ENCODE results near the gene TTC8.

The TTC8 gene

DNA sequence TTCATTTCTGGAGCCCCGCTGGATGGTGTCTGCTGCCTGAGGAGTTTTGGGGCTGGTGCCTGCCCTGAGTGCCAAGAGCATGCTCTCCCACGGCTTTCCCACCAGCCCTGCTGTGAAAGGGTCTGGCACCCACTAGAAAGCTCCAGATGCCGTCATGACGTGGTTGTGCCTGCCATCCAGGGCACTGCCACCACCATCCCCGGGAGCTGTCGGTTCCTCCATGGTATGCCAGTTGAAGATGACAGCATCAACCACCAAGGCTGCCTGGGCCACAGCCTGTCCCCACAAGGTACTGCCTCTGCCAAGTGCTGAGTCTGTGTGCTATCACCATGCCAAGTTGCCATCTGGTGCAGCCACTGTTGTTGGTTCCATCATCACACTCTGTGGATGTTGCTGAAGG is 85.9 kb downstream of the TTC8 start:
- no peak overlapping the region for H3K27ac ChIP-seq (ENCODE audit: poor library complexity, severe bottlenecking)
- ATAC-seq (ENCODE audit: low read depth) (no peak), DNase-seq (ENCODE audit: low spot score) (no peak)
- TF ChIP-seq, protein P1, sequence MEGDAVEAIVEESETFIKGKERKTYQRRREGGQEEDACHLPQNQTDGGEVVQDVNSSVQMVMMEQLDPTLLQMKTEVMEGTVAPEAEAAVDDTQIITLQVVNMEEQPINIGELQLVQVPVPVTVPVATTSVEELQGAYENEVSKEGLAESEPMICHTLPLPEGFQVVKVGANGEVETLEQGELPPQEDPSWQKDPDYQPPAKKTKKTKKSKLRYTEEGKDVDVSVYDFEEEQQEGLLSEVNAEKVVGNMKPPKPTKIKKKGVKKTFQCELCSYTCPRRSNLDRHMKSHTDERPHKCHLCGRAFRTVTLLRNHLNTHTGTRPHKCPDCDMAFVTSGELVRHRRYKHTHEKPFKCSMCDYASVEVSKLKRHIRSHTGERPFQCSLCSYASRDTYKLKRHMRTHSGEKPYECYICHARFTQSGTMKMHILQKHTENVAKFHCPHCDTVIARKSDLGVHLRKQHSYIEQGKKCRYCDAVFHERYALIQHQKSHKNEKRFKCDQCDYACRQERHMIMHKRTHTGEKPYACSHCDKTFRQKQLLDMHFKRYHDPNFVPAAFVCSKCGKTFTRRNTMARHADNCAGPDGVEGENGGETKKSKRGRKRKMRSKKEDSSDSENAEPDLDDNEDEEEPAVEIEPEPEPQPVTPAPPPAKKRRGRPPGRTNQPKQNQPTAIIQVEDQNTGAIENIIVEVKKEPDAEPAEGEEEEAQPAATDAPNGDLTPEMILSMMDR (IDR thresholded peaks at IDR 0.05; ENCODE audit: poor library complexity, severe bottlenecking): no peak
- no peaks in the 10 kb centered on the region for H3K9me3 ChIP-seq (ENCODE audit: severe bottlenecking)
- no peaks in the 10 kb centered on the region for H3K36me3 ChIP-seq (ENCODE audit: low read depth)
- no peaks in the 10 kb centered on the region for H3K4me1 ChIP-seq (ENCODE audit: insufficient read depth, poor library complexity, severe bottlenecking)
- no peaks in the 10 kb centered on the region for H3K27me3 ChIP-seq (ENCODE audit: insufficient read depth, poor library complexity, severe bottlenecking)
- H3K4me3 ChIP-seq (ENCODE audit: severe bottlenecking): no peak overlapping the region

DNA sequence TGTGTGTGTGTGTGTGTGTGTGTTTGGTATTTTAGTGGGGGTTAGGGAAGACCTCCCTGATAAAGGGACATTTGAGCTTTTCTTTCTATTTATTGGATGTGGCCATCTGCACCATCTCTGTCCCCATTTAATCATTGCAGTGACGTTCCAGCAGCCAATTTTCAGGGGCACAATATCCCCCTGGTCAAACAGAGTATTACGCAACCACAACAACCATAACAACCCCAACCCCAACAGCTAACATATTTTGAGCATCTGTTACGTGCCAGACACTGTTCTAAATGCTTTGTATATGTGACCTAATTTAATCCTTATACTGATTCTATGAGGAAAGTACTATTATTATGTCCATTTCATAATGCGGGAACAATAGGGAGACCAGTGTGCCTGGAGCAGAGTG is 87.4 kb downstream of the TTC8 start:
- TF ChIP-seq, protein P1 (IDR thresholded peaks at IDR 0.05; ENCODE audit: poor library complexity, severe bottlenecking): no peak
- Histone ChIP-seq H3K9me3 (ENCODE audit: severe bottlenecking) (no peaks in the 10 kb centered on the region), H3K27me3 (ENCODE audit: insufficient read depth, poor library complexity, severe bottlenecking) (no peaks in the 10 kb centered on the region), H3K27ac (ENCODE audit: poor library complexity, severe bottlenecking) (no peak overlapping the region), H3K4me1 (ENCODE audit: insufficient read depth, poor library complexity, severe bottlenecking) (no peaks in the 10 kb centered on the region), H3K4me3 (ENCODE audit: severe bottlenecking) (no peak overlapping the region), H3K36me3 (ENCODE audit: low read depth) (no peaks in the 10 kb centered on the region)
- no peak for DNase-seq (ENCODE audit: low spot score)
- no peak for ATAC-seq (ENCODE audit: low read depth)

DNA sequence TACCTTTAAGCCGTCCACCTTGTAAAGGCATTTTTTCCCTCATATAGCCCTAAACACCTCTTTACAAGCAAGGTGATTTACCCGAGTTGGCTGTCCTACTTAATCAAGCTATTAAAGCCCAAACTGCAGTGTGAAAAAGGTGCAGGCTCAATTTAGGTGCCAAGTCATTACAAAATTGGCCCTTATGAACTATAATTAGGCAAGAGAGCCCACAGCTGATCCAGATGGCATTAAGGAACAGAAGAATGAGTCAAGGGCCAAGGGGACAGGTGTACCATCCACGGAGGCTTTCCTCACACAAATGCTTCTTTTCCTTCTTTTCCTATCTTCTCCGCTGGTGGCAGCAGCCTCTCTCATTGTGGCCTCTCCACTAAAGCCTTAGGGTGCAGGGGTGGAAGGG is 90.5 kb downstream of the TTC8 start:
- no peak for ATAC-seq (ENCODE audit: low read depth)

DNA sequence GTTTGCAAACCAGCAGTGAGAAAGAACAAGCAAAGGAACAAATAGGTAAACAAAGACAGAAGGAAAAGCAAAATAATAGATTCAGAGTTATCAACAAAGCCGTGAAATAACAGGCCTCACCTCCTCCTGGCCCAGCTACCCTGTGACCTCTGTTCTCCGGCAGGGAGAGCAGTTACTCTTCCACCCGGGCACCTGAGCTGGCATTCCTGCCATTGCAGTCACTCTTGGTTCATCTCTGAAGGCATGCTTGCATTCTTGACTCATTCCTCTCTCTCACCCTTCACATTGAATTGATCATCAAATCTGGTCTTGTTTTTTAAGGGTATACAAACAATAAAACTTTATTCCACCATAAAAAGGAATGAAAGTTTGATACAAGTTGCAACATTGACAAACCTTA is 95.1 kb downstream of the TTC8 start:
- H3K9me3 ChIP-seq (ENCODE audit: severe bottlenecking): peaks cover 5% of the 10 kb centered on the region
- H3K27ac ChIP-seq (ENCODE audit: poor library complexity, severe bottlenecking): no peak overlapping the region
- ATAC-seq (ENCODE audit: low read depth): peak; percentile 99
- H3K36me3 ChIP-seq (ENCODE audit: low read depth): no peaks in the 10 kb centered on the region
- TF ChIP-seq, protein P1 (IDR thresholded peaks at IDR 0.05; ENCODE audit: poor library complexity, severe bottlenecking): peak; percentile 69
- H3K27me3 ChIP-seq (ENCODE audit: insufficient read depth, poor library complexity, severe bottlenecking): no peaks in the 10 kb centered on the region
- no peak overlapping the region for H3K4me3 ChIP-seq (ENCODE audit: severe bottlenecking)
- peak; percentile 71 for DNase-seq (ENCODE audit: low spot score)
- peaks cover 6% of the 10 kb centered on the region for H3K4me1 ChIP-seq (ENCODE audit: insufficient read depth, poor library complexity, severe bottlenecking)

More for the DNA sequence above, 90.5 kb downstream of the TTC8 start:
- Histone ChIP-seq H3K27me3 (ENCODE audit: insufficient read depth, poor library complexity, severe bottlenecking) (no peaks in the 10 kb centered on the region), H3K36me3 (ENCODE audit: low read depth) (no peaks in the 10 kb centered on the region), H3K4me3 (ENCODE audit: severe bottlenecking) (no peak overlapping the region), H3K27ac (ENCODE audit: poor library complexity, severe bottlenecking) (no peak overlapping the region), H3K9me3 (ENCODE audit: severe bottlenecking) (no peaks in the 10 kb centered on the region), H3K4me1 (ENCODE audit: insufficient read depth, poor library complexity, severe bottlenecking) (peaks cover 4% of the 10 kb centered on the region)
- DNase-seq (ENCODE audit: low spot score): no peak
- TF ChIP-seq, protein P1 (IDR thresholded peaks at IDR 0.05; ENCODE audit: poor library complexity, severe bottlenecking): no peak
